SK-N-SH treated with all-trans-retinoic acid at 6 μM for 48 hours (cell line): Measurements from ENCODE around the gene LRRC8C.

Source experiments
- ATAC-seq: fragments of 200-7000 bp; cut with Tn5 transposase; 3 replicates; pipeline ENCODE4 v1.9.1; 2020; ENCODE audit warnings: mild to moderate bottlenecking, moderate library complexity
- ARNTL ChIP-seq: fragments of 450-650 bp; formaldehyde crosslinking; IDR thresholded peaks from 2 replicates; pipeline ENCODE4 v1.5.0; 2020; ENCODE audit warnings: low read depth, mild to moderate bottlenecking, moderate library complexity, borderline replicate concordance
- CSDC2 ChIP-seq: fragments of 250-450 bp; sonication (Bioruptor Pico); IDR thresholded peaks from 2 replicates; pipeline ENCODE4 v1.5.0; 2020; ENCODE audit warnings: mild to moderate bottlenecking, moderate library complexity
- ESRRG ChIP-seq: fragments of 250-450 bp; sonication (Bioruptor Pico); IDR thresholded peaks from 2 replicates; pipeline ENCODE4 v1.6.1; 2021; ENCODE audit warnings: mild to moderate bottlenecking
- GLIS3 ChIP-seq: fragments of 250-450 bp; sonication (Bioruptor Pico); IDR thresholded peaks from 2 replicates; pipeline ENCODE4 v1.5.0; 2020; ENCODE audit warnings: mild to moderate bottlenecking, moderate library complexity
- PPARA ChIP-seq: fragments of 250-450 bp; sonication (Bioruptor Pico); IDR thresholded peaks from 2 replicates; pipeline ENCODE4 v1.5.0; 2020; ENCODE audit warnings: mild to moderate bottlenecking, borderline replicate concordance
- SNAI2 ChIP-seq: fragments of 250-450 bp; sonication (Bioruptor Pico); IDR thresholded peaks from 2 replicates; pipeline ENCODE4 v1.5.0; 2020; ENCODE audit warnings: mild to moderate bottlenecking, moderate library complexity
- TCF4 ChIP-seq: fragments of 250-450 bp; sonication (Bioruptor Pico); IDR thresholded peaks from 2 replicates; pipeline ENCODE4 v1.8.0; 2021; ENCODE audit warnings: mild to moderate bottlenecking, moderate library complexity, borderline replicate concordance
- TOX ChIP-seq: fragments of 250-450 bp; sonication (Bioruptor Pico); IDR thresholded peaks from 2 replicates; pipeline ENCODE4 v1.8.0; 2021; ENCODE audit warnings: mild to moderate bottlenecking, moderate library complexity, borderline replicate concordance
- ZC3H10 ChIP-seq: fragments of 250-450 bp; sonication (Bioruptor Pico); IDR thresholded peaks from 2 replicates; pipeline ENCODE4 v1.5.1; 2021; ENCODE audit warnings: mild to moderate bottlenecking, moderate library complexity
- ZFP3 ChIP-seq: fragments of 250-450 bp; sonication (Bioruptor Pico); IDR thresholded peaks from 2 replicates; pipeline ENCODE4 v1.5.0; 2020; ENCODE audit warnings: mild to moderate bottlenecking, moderate library complexity
- ZFP30 ChIP-seq: fragments of 450-650 bp; formaldehyde crosslinking; IDR thresholded peaks from 2 replicates; pipeline ENCODE4 v1.5.0; 2022; ENCODE audit warnings: mild to moderate bottlenecking, moderate library complexity
- ZNF565 ChIP-seq: fragments of 450-650 bp; formaldehyde crosslinking; conservative IDR thresholded peaks from 2 replicates; pipeline ENCODE4 v1.5.0; 2020; ENCODE audit warnings: low read depth, mild to moderate bottlenecking, moderate library complexity
- ZNF70 ChIP-seq: fragments of 450-650 bp; formaldehyde crosslinking; IDR thresholded peaks from 2 replicates; pipeline ENCODE4 v1.5.0; 2020; ENCODE audit warnings: mild to moderate bottlenecking, moderate library complexity
- ZNF8 ChIP-seq: fragments of 450-650 bp; formaldehyde crosslinking; IDR thresholded peaks from 2 replicates; pipeline ENCODE4 v1.5.0; 2020; ENCODE audit warnings: mild to moderate bottlenecking, moderate library complexity
- TF ChIP-seq, protein P1 (sequence below): fragments of 250-450 bp; sonication (Bioruptor Pico); IDR thresholded peaks from 2 replicates; pipeline ENCODE4 v1.8.0; 2021; ENCODE audit warnings: low read depth, mild to moderate bottlenecking, moderate library complexity, borderline replicate concordance
- TF ChIP-seq, protein P2 (sequence below): fragments of 250-450 bp; sonication (Bioruptor Pico); IDR thresholded peaks from 2 replicates; pipeline ENCODE4 v1.5.1; 2020; ENCODE audit warnings: low read depth, mild to moderate bottlenecking, moderate library complexity
- TF ChIP-seq, protein P3 (sequence below): fragments of 250-450 bp; sonication (Bioruptor Pico); IDR thresholded peaks from 2 replicates; pipeline ENCODE4 v1.5.1; 2021; ENCODE audit warnings: mild to moderate bottlenecking, moderate library complexity
- TF ChIP-seq, protein P4 (sequence below): fragments of 250-450 bp; sonication (Bioruptor Pico); IDR thresholded peaks from 2 replicates; pipeline ENCODE4 v1.5.0; 2020; ENCODE audit warnings: mild to moderate bottlenecking, moderate library complexity

The LRRC8C gene

DNA sequence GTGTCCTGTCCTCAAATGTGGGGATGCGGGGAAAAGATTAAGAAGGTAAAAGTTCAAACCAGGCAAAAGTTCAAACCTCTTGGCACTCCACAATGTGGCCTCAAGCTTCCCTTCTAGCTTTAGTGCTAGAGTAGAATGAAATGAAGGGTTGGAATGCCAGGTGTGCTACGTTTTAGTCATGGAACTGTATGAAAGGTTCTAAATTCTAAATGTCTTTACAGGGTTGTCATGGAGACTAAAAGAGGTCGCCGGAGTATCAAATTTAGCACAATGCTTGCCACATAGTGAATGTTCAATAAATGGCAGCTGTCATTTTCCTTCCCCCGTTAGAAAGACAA lies 130.7 kb downstream of the LRRC8C start (continued):
- TF ChIP-seq ARNTL (CRISPR knock-in tag): no peak
- no peak for TF ChIP-seq ZFP3 (CRISPR knock-in tag)
- no peak for TF ChIP-seq ZC3H10 (CRISPR knock-in tag)
- no peak for TF ChIP-seq ZNF70 (CRISPR knock-in tag)
- no peak for TF ChIP-seq ZNF8 (CRISPR knock-in tag)
- TF ChIP-seq, protein P1, sequence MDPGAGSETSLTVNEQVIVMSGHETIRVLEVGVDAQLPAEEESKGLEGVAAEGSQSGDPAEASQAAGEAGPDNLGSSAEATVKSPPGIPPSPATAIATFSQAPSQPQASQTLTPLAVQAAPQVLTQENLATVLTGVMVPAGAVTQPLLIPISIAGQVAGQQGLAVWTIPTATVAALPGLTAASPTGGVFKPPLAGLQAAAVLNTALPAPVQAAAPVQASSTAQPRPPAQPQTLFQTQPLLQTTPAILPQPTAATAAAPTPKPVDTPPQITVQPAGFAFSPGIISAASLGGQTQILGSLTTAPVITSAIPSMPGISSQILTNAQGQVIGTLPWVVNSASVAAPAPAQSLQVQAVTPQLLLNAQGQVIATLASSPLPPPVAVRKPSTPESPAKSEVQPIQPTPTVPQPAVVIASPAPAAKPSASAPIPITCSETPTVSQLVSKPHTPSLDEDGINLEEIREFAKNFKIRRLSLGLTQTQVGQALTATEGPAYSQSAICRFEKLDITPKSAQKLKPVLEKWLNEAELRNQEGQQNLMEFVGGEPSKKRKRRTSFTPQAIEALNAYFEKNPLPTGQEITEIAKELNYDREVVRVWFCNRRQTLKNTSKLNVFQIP: no peak
- TF ChIP-seq ZFP30 (CRISPR knock-in tag): no peak
- no peak for TF ChIP-seq ZNF565 (CRISPR knock-in tag)
- TF ChIP-seq CSDC2 (CRISPR knock-in tag): no peak
- TF ChIP-seq, protein P2, sequence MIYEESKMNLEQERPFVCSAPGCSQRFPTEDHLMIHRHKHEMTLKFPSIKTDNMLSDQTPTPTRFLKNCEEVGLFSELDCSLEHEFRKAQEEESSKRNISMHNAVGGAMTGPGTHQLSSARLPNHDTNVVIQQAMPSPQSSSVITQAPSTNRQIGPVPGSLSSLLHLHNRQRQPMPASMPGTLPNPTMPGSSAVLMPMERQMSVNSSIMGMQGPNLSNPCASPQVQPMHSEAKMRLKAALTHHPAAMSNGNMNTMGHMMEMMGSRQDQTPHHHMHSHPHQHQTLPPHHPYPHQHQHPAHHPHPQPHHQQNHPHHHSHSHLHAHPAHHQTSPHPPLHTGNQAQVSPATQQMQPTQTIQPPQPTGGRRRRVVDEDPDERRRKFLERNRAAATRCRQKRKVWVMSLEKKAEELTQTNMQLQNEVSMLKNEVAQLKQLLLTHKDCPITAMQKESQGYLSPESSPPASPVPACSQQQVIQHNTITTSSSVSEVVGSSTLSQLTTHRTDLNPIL: no peak

DNA sequence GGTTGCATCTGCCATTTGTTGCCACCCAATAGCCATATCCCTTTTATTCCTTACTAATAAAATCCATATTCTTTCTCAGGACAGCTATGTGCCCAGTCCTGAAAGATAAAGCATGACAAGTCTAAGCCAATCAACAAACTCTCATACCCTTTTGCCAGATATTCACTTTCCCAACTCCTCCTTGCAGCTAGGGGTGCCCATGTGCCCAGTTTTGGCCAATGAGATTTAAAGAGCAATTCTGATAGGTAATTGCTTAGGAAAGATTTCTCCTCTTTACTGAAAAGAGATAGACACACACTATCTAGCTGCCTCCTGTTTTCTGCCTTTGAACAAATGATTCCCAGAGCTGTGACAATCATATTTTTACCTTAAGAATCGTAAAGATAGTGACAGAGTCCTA lies 132.9 kb downstream of the LRRC8C start:
- no peak for ATAC-seq
- TF ChIP-seq TCF4 (CRISPR knock-in tag): no peak
- no peak for TF ChIP-seq ARNTL (CRISPR knock-in tag)
- no peak for TF ChIP-seq ZNF70 (CRISPR knock-in tag)
- TF ChIP-seq, protein P3, sequence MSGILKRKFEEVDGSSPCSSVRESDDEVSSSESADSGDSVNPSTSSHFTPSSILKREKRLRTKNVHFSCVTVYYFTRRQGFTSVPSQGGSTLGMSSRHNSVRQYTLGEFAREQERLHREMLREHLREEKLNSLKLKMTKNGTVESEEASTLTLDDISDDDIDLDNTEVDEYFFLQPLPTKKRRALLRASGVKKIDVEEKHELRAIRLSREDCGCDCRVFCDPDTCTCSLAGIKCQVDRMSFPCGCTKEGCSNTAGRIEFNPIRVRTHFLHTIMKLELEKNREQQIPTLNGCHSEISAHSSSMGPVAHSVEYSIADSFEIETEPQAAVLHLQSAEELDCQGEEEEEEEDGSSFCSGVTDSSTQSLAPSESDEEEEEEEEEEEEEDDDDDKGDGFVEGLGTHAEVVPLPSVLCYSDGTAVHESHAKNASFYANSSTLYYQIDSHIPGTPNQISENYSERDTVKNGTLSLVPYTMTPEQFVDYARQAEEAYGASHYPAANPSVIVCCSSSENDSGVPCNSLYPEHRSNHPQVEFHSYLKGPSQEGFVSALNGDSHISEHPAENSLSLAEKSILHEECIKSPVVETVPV (CRISPR knock-in tag): no peak
- TF ChIP-seq CSDC2 (CRISPR knock-in tag): no peak
- TF ChIP-seq, protein P1: no peak
- no peak for TF ChIP-seq TOX (CRISPR knock-in tag)
- no peak for TF ChIP-seq ZNF565 (CRISPR knock-in tag)
- no peak for TF ChIP-seq SNAI2 (CRISPR knock-in tag)
- TF ChIP-seq, all 23 proteins: peak for 0

DNA sequence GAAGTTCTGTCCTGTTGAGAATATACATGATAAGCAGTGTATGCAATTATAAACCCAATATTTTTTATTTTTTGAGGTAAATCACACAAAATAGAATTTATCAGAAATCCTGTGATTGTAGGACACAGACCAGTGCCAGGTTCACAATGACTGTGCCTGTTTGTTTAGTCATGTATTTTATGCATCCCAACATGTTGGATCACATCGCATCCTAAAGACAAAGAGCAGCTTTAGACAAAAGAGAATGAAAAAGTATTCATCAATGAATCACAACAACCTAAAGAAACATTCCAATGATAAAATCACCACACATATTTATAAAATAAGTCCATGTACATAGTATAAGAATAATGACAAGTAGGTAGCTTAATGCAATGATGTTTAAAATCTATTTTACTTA lies 134.7 kb downstream of the LRRC8C start:
- TF ChIP-seq ESRRG (CRISPR knock-in tag) (no peak), PPARA (CRISPR knock-in tag) (no peak), GLIS3 (CRISPR knock-in tag) (no peak), TOX (CRISPR knock-in tag) (no peak), ZNF565 (CRISPR knock-in tag) (no peak), ZFP3 (CRISPR knock-in tag) (no peak), ZC3H10 (CRISPR knock-in tag) (no peak), ZNF8 (CRISPR knock-in tag) (no peak), ZNF70 (CRISPR knock-in tag) (no peak), SNAI2 (CRISPR knock-in tag) (no peak)
- TF ChIP-seq, protein P1: no peak
- TF ChIP-seq, protein P4, sequence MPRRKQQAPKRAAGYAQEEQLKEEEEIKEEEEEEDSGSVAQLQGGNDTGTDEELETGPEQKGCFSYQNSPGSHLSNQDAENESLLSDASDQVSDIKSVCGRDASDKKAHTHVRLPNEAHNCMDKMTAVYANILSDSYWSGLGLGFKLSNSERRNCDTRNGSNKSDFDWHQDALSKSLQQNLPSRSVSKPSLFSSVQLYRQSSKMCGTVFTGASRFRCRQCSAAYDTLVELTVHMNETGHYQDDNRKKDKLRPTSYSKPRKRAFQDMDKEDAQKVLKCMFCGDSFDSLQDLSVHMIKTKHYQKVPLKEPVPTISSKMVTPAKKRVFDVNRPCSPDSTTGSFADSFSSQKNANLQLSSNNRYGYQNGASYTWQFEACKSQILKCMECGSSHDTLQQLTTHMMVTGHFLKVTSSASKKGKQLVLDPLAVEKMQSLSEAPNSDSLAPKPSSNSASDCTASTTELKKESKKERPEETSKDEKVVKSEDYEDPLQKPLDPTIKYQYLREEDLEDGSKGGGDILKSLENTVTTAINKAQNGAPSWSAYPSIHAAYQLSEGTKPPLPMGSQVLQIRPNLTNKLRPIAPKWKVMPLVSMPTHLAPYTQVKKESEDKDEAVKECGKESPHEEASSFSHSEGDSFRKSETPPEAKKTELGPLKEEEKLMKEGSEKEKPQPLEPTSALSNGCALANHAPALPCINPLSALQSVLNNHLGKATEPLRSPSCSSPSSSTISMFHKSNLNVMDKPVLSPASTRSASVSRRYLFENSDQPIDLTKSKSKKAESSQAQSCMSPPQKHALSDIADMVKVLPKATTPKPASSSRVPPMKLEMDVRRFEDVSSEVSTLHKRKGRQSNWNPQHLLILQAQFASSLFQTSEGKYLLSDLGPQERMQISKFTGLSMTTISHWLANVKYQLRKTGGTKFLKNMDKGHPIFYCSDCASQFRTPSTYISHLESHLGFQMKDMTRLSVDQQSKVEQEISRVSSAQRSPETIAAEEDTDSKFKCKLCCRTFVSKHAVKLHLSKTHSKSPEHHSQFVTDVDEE (CRISPR knock-in tag): no peak
- no peak for ATAC-seq
